ENCODE results near the gene ERC1.

- TF ChIP-seq EZH2 (IDR thresholded peaks at IDR 0.05; ENCODE audit: low read length, unreplicated experiment), result no peak
- no peak for TF ChIP-seq CTCF (conservative IDR thresholded peaks at IDR 0.05; ENCODE audit: low read depth, low read length)
Observed at GRCh38 chr12:1435044-1435443, 444.0 kb downstream of the ERC1 start.
